C4-2B (cell line): ENCODE measurements around the gene DEFB110.

Experiments
- CTCF ChIP-seq: fragments of 450-650 bp; conservative IDR thresholded peaks from 2 replicates; pipeline ENCODE4 v1.5.1; 2017; ENCODE audit warnings: mild to moderate bottlenecking
- ZFX ChIP-seq: fragments of 450-650 bp; IDR thresholded peaks from 2 replicates; pipeline ENCODE4 v1.6.1; 2017

- no peak for TF ChIP-seq CTCF
- TF ChIP-seq ZFX = no peak
Observed at GRCh38 chr6:50049829-50050228, 28.0 kb upstream of the DEFB110 start, which contains the start of gene DEFB112.
